ENCODE measurements around the gene SUMF1. TPM values are rescaled to one million over a fixed set of nuclear protein-coding genes. Genes with fewer than 3 reads are reported as not detected.

SUMF1 gene
- polyA plus RNA-seq, 3 donors, result 25.7 to 80.4 (median 74.2) TPM

DNA sequence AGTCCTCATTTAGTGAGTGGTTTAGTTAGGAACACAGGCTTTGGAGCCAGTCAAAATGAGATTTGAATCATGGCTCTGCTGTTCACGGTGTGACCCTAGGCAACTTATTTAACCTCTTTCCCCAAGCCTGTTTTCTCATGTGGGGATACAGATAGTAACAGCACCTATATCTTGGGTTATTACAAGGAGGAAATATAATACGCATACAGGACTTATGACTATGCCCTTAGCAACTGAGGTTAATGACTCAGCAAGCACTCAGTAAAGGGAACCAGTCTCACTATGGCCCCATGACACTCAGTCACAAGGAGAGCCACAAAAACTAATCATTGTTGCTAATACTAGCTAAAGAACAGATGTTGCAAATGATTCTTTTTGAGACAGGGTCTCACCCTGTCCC lies 45.9 kb downstream of the SUMF1 start:
- peak; percentile 86 to 94 (median 93) for DNase-seq
- peaks cover 0 to 2% (median 0%) of the 10 kb centered on the region in 3 donors for H3K27me3 Mint-ChIP-seq (ENCODE audit: low read depth in 3 of 3)
- peaks cover 58 to 67% of the 10 kb centered on the region in 2 donors for H3K36me3 Mint-ChIP-seq
- Histone ChIP-seq H3K4me1 (ENCODE audit: control insufficient read depth in 1 of 2, insufficient read depth in 2 of 2, low read length in 2 of 2) (peaks cover 10 to 12% of the 10 kb centered on the region in 2 donors), H3K79me2 (ENCODE audit: insufficient read depth, low read length) (peaks cover 21% of the 10 kb centered on the region), H3K36me3 (replicated peaks in 1 of 2; ENCODE audit: control insufficient read depth in 1 of 2, insufficient read depth in 2 of 2, low read length in 2 of 2) (peaks cover 36 to 64% of the 10 kb centered on the region in 2 donors), H2AFZ (ENCODE audit: insufficient read depth, low read depth, low read length, poor library complexity, severe bottlenecking) (no peak overlapping the region), H4K20me1 (ENCODE audit: insufficient read depth, low read length) (no peaks in the 10 kb centered on the region), H3K27ac (ENCODE audit: low read depth in 1 of 2, low read length in 2 of 2) (peak overlapping the region; percentile 62 to 91), H3K9me3 (replicated peaks in 1 of 2; ENCODE audit: control insufficient read depth in 1 of 2, insufficient read depth in 1 of 2, low read length in 2 of 2) (no peaks in the 10 kb centered on the region), H3K9ac (ENCODE audit: insufficient read depth, low read length, poor library complexity, severe bottlenecking) (no peak overlapping the region), H3K4me3 (replicated peaks in 1 of 3; ENCODE audit: low read depth in 2 of 3, low read length in 3 of 3) (no peak overlapping the region), H3K4me2 (replicated peaks; ENCODE audit: extremely low read depth, low read length, poor library complexity, severe bottlenecking) (no peak overlapping the region), H3K27me3 (ENCODE audit: control insufficient read depth in 2 of 2, insufficient read depth in 2 of 2, low read length in 2 of 2) (no peaks in the 10 kb centered on the region)
- no peaks in the 10 kb centered on the region for H3K9me3 Mint-ChIP-seq
- WGBS (ENCODE audit: insufficient coverage), result 0% methylated on average over 1 of the region's 2 CpGs
- H3K4me3 Mint-ChIP-seq, result no peak overlapping the region
- intact Hi-C loops (cut with micrococcal nuclease), result loop anchor here in 1 of 2 donors (10.0 kb wide), 2 partner anchors 54 to 66 kb away; no protein-coding TSS in a partner anchor
- TF ChIP-seq, protein P1, sequence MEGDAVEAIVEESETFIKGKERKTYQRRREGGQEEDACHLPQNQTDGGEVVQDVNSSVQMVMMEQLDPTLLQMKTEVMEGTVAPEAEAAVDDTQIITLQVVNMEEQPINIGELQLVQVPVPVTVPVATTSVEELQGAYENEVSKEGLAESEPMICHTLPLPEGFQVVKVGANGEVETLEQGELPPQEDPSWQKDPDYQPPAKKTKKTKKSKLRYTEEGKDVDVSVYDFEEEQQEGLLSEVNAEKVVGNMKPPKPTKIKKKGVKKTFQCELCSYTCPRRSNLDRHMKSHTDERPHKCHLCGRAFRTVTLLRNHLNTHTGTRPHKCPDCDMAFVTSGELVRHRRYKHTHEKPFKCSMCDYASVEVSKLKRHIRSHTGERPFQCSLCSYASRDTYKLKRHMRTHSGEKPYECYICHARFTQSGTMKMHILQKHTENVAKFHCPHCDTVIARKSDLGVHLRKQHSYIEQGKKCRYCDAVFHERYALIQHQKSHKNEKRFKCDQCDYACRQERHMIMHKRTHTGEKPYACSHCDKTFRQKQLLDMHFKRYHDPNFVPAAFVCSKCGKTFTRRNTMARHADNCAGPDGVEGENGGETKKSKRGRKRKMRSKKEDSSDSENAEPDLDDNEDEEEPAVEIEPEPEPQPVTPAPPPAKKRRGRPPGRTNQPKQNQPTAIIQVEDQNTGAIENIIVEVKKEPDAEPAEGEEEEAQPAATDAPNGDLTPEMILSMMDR (IDR thresholded peaks at IDR 0.05), result no peak
- H3K27ac Mint-ChIP-seq, result peak overlapping the region; percentile 89 to 98 (median 94)
- peaks cover 15% of the 10 kb centered on the region for H3K4me1 Mint-ChIP-seq

- Mint-ChIP-seq H3K36me3 (peaks cover 60 to 72% of the 10 kb centered on the region in 2 donors), H3K27me3 (ENCODE audit: low read depth in 3 of 3) (peaks cover 0 to 2% (median 0%) of the 10 kb centered on the region in 3 donors), H3K27ac (peak overlapping the region in 3 of 7 donors; percentile 17 to 63 (median 37)), H3K4me3 (no peak overlapping the region), H3K4me1 (peaks cover 13% of the 10 kb centered on the region), H3K9me3 (no peaks in the 10 kb centered on the region)
- TF ChIP-seq, protein P1 (IDR thresholded peaks at IDR 0.05), result no peak
- Histone ChIP-seq H3K9me3 (replicated peaks in 1 of 2; ENCODE audit: control insufficient read depth in 1 of 2, insufficient read depth in 1 of 2, low read length in 2 of 2) (no peaks in the 10 kb centered on the region), H3K36me3 (replicated peaks in 1 of 2; ENCODE audit: control insufficient read depth in 1 of 2, insufficient read depth in 2 of 2, low read length in 2 of 2) (peaks cover 45 to 63% of the 10 kb centered on the region in 2 donors), H3K4me3 (replicated peaks in 1 of 3; ENCODE audit: low read depth in 2 of 3, low read length in 3 of 3) (no peak overlapping the region), H3K4me1 (ENCODE audit: control insufficient read depth in 1 of 2, insufficient read depth in 2 of 2, low read length in 2 of 2) (peaks cover 10 to 12% of the 10 kb centered on the region in 2 donors), H3K27ac (ENCODE audit: low read depth in 1 of 2, low read length in 2 of 2) (peak overlapping the region in 1 of 2 donors; percentile 64), H3K4me2 (replicated peaks; ENCODE audit: extremely low read depth, low read length, poor library complexity, severe bottlenecking) (no peak overlapping the region), H3K79me2 (ENCODE audit: insufficient read depth, low read length) (peaks cover 9% of the 10 kb centered on the region), H2AFZ (ENCODE audit: insufficient read depth, low read depth, low read length, poor library complexity, severe bottlenecking) (no peak overlapping the region), H3K9ac (ENCODE audit: insufficient read depth, low read length, poor library complexity, severe bottlenecking) (no peak overlapping the region), H4K20me1 (ENCODE audit: insufficient read depth, low read length) (no peaks in the 10 kb centered on the region), H3K27me3 (ENCODE audit: control insufficient read depth in 2 of 2, insufficient read depth in 2 of 2, low read length in 2 of 2) (no peaks in the 10 kb centered on the region)
- 100% methylated on average over 1 of the region's 1 CpG for WGBS (ENCODE audit: insufficient coverage)
- intact Hi-C loops (cut with micrococcal nuclease), result loop anchor here in 1 of 2 donors (10.0 kb wide), 2 partner anchors 55 to 65 kb away; no protein-coding TSS in a partner anchor
- no peak for DNase-seq
Measured at GRCh38 chr3:4419920-4420319, 47.1 kb downstream of the SUMF1 start.
